Ovary (tissue), 3 donors: Measurements from ENCODE around the gene PALM2AKAP2.

Source experiments
- CTCF ChIP-seq, 3 donors: fragments of 450-650 bp in 2 of 3; fragments of 200-600 bp in 1 of 3; IDR thresholded peaks; one replicate each; pipeline versions ENCODE4 v1.5.1 to v1.8.0; 2016 to 2022; ENCODE audit warnings: antibody characterized with exemption in 3 of 3, mild to moderate bottlenecking in 1 of 3
- EP300 ChIP-seq: sonication (generic); formaldehyde crosslinking; IDR thresholded peaks from one replicate; pipeline ENCODE4 v1.6.1; 2017; ENCODE audit warnings: antibody characterized with exemption
- POLR2A ChIP-seq: fragments of 450-650 bp; IDR thresholded peaks from one replicate; pipeline ENCODE4 v1.6.1; 2017; ENCODE audit warnings: antibody characterized with exemption, mild to moderate bottlenecking, moderate library complexity
- donor health status: DM: no; HTN: no; CAD: no.

GRCh38 chr9:109826559-109826958, 46.6 kb downstream of the PALM2AKAP2 start:
- TF ChIP-seq CTCF (IDR thresholded peaks at IDR 0.05) (no peak), POLR2A (no peak), EP300 (no peak)
